K562 (cell line): Measurements from ENCODE around the gene AHCYL1. TPM values are rescaled to one million over a fixed set of nuclear protein-coding genes. Genes with fewer than 3 reads are reported as not detected.

Source experiments
- ATAC-seq: fragments of 200-7000 bp; cut with Tn5 transposase; 3 replicates; pipeline ENCODE4 v1.9.1; 2020; ENCODE audit warnings: moderate library complexity
- BruUV-seq: library from RNA; stranded (reverse); fragments of 400-500 nt; replicated peaks from 2 replicates; lab custom pipeline; 2021; lab: Mats Ljungman, UMichigan
- CTCF ChIA-PET: fragments of 300-600 bp; formaldehyde crosslinking; extraction: SDS; loops from one replicate; lab custom pipeline; 2021; ENCODE audit warnings: low intra/inter-chr PET ratio; lab: Yijun Ruan, JAX
- POLR2A ChIA-PET: fragments of 300-600, 350-650 bp; sonication (Branson Sonifier 250); formaldehyde crosslinking; extraction: SDS; loops from one replicate; lab custom pipeline; 2021; ENCODE audit warnings: antibody characterized with exemption, inconsistent platforms; lab: Yijun Ruan, JAX
- DNase-seq, 4 experiments: peaks; one replicate each; pipeline versions ENCODE4 v3.0.0 to v3.0.0-alpha.2; 2011 to 2018; ENCODE audit warnings: low spot score in 3 of 4, mixed read lengths in 3 of 4; ENCODE audit errors: extremely low read depth in 1 of 4
- FAIRE-seq: peaks from 2 replicates; lab custom pipeline; 2011; peaks lifted over from hg19 to GRCh38; lab: Jason Lieb, UNC
- H2AFZ ChIP-seq: 2 replicates; pipeline ENCODE4 v1.6.0; 2011; ENCODE audit warnings: low read depth, low read length, control low read depth, inconsistent platforms
- H3K27ac ChIP-seq: fragments of 200-600 bp; 3 replicates; pipeline ENCODE4 v1.8.0; 2011; ENCODE audit warnings: low read depth, mild to moderate bottlenecking, control low read depth, inconsistent platforms, low read length, moderate library complexity, mixed read lengths; ENCODE audit errors: extremely low read depth
- H3K27me3 ChIP-seq, 2 experiments: fragments of 300-600 bp in 1 of 2; 2 replicates in 1 of 2; 3 replicates in 1 of 2; pipeline versions ENCODE4 v1.6.0 to v1.8.0; 2011; ENCODE audit warnings: inconsistent platforms in 2 of 2, low read length in 2 of 2, mild to moderate bottlenecking in 1 of 2, mixed read lengths in 1 of 2, moderate library complexity in 1 of 2; ENCODE audit not compliant: control insufficient read depth in 2 of 2, insufficient read depth in 2 of 2
- H3K36me3 ChIP-seq: fragments of 300-600 bp; 3 replicates; pipeline ENCODE4 v1.8.0; 2011; ENCODE audit warnings: mild to moderate bottlenecking, low read length, inconsistent platforms; ENCODE audit not compliant: control insufficient read depth, insufficient read depth
- H3K4me1 ChIP-seq, 2 experiments: fragments of 200-600 bp in 1 of 2; replicated peaks in 1 of 2; 2 replicates in 1 of 2; 3 replicates in 1 of 2; pipeline versions ENCODE4 v1.5.1 to v1.8.0; 2011; ENCODE audit warnings: inconsistent platforms in 2 of 2, low read length in 2 of 2, mild to moderate bottlenecking in 1 of 2, mixed read lengths in 1 of 2, moderate library complexity in 1 of 2; ENCODE audit not compliant: control insufficient read depth in 2 of 2, insufficient read depth in 2 of 2
- H3K4me2 ChIP-seq: 2 replicates; pipeline ENCODE4 v1.6.1; 2011; ENCODE audit warnings: low read length, control low read depth, inconsistent platforms, mixed read lengths; ENCODE audit not compliant: insufficient read depth
- H3K4me3 ChIP-seq: fragments of 200-600 bp; sonication (generic), shearing (Covaris generic); 2 replicates; pipeline ENCODE4 v1.5.1; 2016; ENCODE audit warnings: control low read depth, inconsistent platforms
- H3K79me2 ChIP-seq: fragments of 200-600 bp; 3 replicates; pipeline ENCODE4 v1.8.0; 2011; ENCODE audit warnings: low read length, inconsistent platforms; ENCODE audit not compliant: control insufficient read depth, insufficient read depth
- H3K9ac ChIP-seq, 2 experiments: 2 replicates each; pipeline versions ENCODE4 v1.6.0 to v1.6.1; 2011; ENCODE audit warnings: low read depth in 2 of 2, low read length in 2 of 2, control low read depth in 1 of 2, inconsistent platforms in 1 of 2, mild to moderate bottlenecking in 1 of 2, mixed read lengths in 1 of 2; ENCODE audit not compliant: insufficient read depth in 1 of 2
- H3K9me1 ChIP-seq: one replicate; pipeline ENCODE4 v1.6.0; 2011; ENCODE audit warnings: inconsistent platforms, mild to moderate bottlenecking, low read length, moderate library complexity; ENCODE audit not compliant: control insufficient read depth, insufficient read depth
- H3K9me3 ChIP-seq: replicated peaks from 2 replicates; pipeline ENCODE4 v1.5.1; 2011; ENCODE audit warnings: low read depth, low read length, inconsistent platforms; ENCODE audit not compliant: control insufficient read depth, insufficient read depth
- H4K20me1 ChIP-seq: replicated peaks from 2 replicates; pipeline ENCODE4 v1.6.1; 2011; ENCODE audit warnings: low read length, inconsistent platforms, mixed read lengths; ENCODE audit not compliant: control insufficient read depth, insufficient read depth
- ATF7 ChIP-seq: fragments of 450-650 bp; IDR thresholded peaks from 2 replicates; pipeline ENCODE4 v1.7.1; 2014; ENCODE audit warnings: mild to moderate bottlenecking, moderate library complexity
- CSDE1 ChIP-seq, 2 experiments: fragments of 450-650 bp; IDR thresholded peaks; 2 replicates each; pipeline ENCODE4 v1.6.1; 2016; ENCODE audit warnings: mild to moderate bottlenecking in 1 of 2
- ETV5 ChIP-seq: sonication (generic); formaldehyde crosslinking; IDR thresholded peaks from 2 replicates; pipeline ENCODE4 v1.4.0; 2020; ENCODE audit warnings: low read depth, mild to moderate bottlenecking, missing genetic modification reagents
- FOXM1 ChIP-seq, 2 experiments: fragments of 450-650 bp in 1 of 2; sonication (generic) in 1 of 2; formaldehyde crosslinking in 1 of 2; IDR thresholded peaks; 2 replicates each; pipeline versions ENCODE4 v1.6.1 to v1.9.0; 2017 to 2022; ENCODE audit warnings: low read depth in 2 of 2, mild to moderate bottlenecking in 2 of 2, missing genetic modification reagents in 1 of 2, moderate library complexity in 1 of 2
- GABPB2 ChIP-seq: fragments of 250-450 bp; sonication (Bioruptor Pico); conservative IDR thresholded peaks from 2 replicates; pipeline ENCODE4 v1.5.1; 2021; ENCODE audit warnings: mild to moderate bottlenecking
- HIVEP1 ChIP-seq: fragments of 250-450 bp; sonication (Bioruptor Pico); IDR thresholded peaks from 2 replicates; pipeline ENCODE4 v1.4.0; 2020; ENCODE audit warnings: mild to moderate bottlenecking
- LCOR ChIP-seq: sonication (generic); formaldehyde crosslinking; IDR thresholded peaks from 2 replicates; pipeline ENCODE4 v1.8.0; 2022; ENCODE audit warnings: mild to moderate bottlenecking, missing genetic modification reagents
- PHF8 ChIP-seq: fragments of 200-600 bp; sonication (generic); IDR thresholded peaks from 2 replicates; pipeline ENCODE4 v1.6.1; 2012; ENCODE audit warnings: mixed run types, mild to moderate bottlenecking, inconsistent platforms, low read length, moderate library complexity, borderline replicate concordance
- PRPF4 ChIP-seq: fragments of 200-400 bp; formaldehyde crosslinking; IDR thresholded peaks from one replicate; pipeline ENCODE4 v1.6.1; 2017; ENCODE audit warnings: low read length, low read depth, mild to moderate bottlenecking; ENCODE audit not compliant: insufficient read depth, poor library complexity, severe bottlenecking
- ZFX ChIP-seq: sonication (generic); formaldehyde crosslinking; IDR thresholded peaks from 2 replicates; pipeline ENCODE4 v1.8.0; 2022; ENCODE audit warnings: mild to moderate bottlenecking, missing genetic modification reagents, moderate library complexity
- ZNF561 ChIP-seq: fragments of 450-650 bp; formaldehyde crosslinking; conservative IDR thresholded peaks from 2 replicates; pipeline ENCODE4 v1.4.0; 2020; ENCODE audit warnings: mild to moderate bottlenecking, moderate library complexity
- ZSCAN32 ChIP-seq: fragments of 450-650 bp; formaldehyde crosslinking; IDR thresholded peaks from 2 replicates; pipeline ENCODE4 v1.4.0; 2020; ENCODE audit warnings: mild to moderate bottlenecking, moderate library complexity
- WGBS: fragments of 100-300 bp; shearing (Covaris generic); methylation state at CpG from one replicate; pipeline ENCODE4 v1.1.6; 2016; ENCODE audit warnings: low coverage, mixed read lengths; ENCODE audit not compliant: insufficient coverage; ENCODE audit errors: missing lambda C conversion rate; 5-methylcytosine and 5-hydroxymethylcytosine counted together
- in situ Hi-C: fragments of 300-500 bp; cut with MboI; formaldehyde crosslinking; loops from 4 replicates; pipeline ENCODE4 v1.15.0; 2018; ENCODE audit warnings: inconsistent platforms, mixed read lengths
- intact Hi-C: fragments of 100-400 bp; cut with micrococcal nuclease; formaldehyde crosslinking; loops from 2 replicates; pipeline ENCODE4 v1.14.2; 2022
- polyA plus RNA-seq, 8 experiments: library from polyadenylated mRNA; depleted of rRNA in 4 of 8; stranded (reverse) in 5 of 8; unstranded in 3 of 8; fragments of >200 nt; fragmentation: Nextera tagmentation in 2 of 8; fragmentation: Illumina TruSeq in 1 of 8; extraction: Ambion mirVana in 2 of 8; extraction: Trizol in 1 of 8; gene quantifications; 2 replicates each; pipeline versions ENCODE4 v1.2.1 to v1.2.3, GENCODE V29; 2011 to 2014; ENCODE audit warnings: inconsistent platforms in 1 of 8, missing spikeins in 1 of 8
- total RNA-seq, 7 experiments: library from RNA; depleted of rRNA in 6 of 7; stranded (reverse); fragments of >200 nt in 6 of 7; fragmentation: Illumina TruSeq in 2 of 7; extraction: Trizol in 2 of 7; gene quantifications; 2 replicates each; pipeline versions ENCODE4 v1.2.1 to v1.2.3, GENCODE V29; 2011 to 2021; ENCODE audit warnings: low replicate concordance in 1 of 7
- TF ChIP-seq, protein P1 (sequence below): sonication (generic); formaldehyde crosslinking; IDR thresholded peaks from 2 replicates; pipeline ENCODE4 v1.8.0; 2022; ENCODE audit warnings: mild to moderate bottlenecking, low read depth, missing genetic modification reagents
- TF ChIP-seq, protein P2 (sequence below): sonication (generic); formaldehyde crosslinking; IDR thresholded peaks from 2 replicates; pipeline ENCODE4 v1.8.0; 2022; ENCODE audit warnings: missing genetic modification reagents, mild to moderate bottlenecking, moderate library complexity, borderline replicate concordance
- TF ChIP-seq, protein P3 (sequence below): IDR thresholded peaks from 2 replicates; pipeline ENCODE4 v1.6.1; 2011; ENCODE audit warnings: borderline replicate concordance, low read depth, mild to moderate bottlenecking, moderate library complexity, low read length; ENCODE audit not compliant: insufficient read depth, poor library complexity, severe bottlenecking

Gene AHCYL1
- total and polyA plus RNA-seq, 9 of the 15 experiments (the other 6 are each of a cell fraction or from before 2014, with no cell fraction given): 27.3 to 118 (median 44.5) TPM

DNA sequence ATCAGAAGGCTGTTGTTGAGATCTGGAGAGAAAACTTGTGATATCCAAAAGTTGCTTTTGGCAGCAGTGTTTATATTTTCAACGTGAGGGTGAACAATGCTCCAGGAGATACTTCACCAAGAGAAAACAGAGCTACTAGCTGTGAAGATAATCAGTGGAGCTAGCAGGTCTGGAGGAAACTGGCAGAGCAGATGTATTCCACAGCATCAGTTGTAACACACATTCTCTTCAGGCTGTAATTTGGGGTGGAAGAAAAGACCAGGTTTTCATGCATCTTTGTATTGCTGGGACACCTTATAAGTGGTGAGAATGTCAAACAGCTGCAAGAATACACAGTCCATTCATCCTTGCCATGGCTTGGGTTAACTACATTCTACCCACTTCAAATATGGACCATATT lies 22.0 kb downstream of the AHCYL1 start (continued):
- TF ChIP-seq ZNF561 (no peak), ZFX (no peak), CSDE1 (IDR thresholded peaks at IDR 0.05) (no peak), PHF8 (no peak), HIVEP1 (no peak), ATF7 (no peak)
- TF ChIP-seq, protein P1, sequence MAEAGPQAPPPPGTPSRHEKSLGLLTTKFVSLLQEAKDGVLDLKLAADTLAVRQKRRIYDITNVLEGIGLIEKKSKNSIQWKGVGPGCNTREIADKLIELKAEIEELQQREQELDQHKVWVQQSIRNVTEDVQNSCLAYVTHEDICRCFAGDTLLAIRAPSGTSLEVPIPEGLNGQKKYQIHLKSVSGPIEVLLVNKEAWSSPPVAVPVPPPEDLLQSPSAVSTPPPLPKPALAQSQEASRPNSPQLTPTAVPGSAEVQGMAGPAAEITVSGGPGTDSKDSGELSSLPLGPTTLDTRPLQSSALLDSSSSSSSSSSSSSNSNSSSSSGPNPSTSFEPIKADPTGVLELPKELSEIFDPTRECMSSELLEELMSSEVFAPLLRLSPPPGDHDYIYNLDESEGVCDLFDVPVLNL: no peak
- TF ChIP-seq, protein P2, sequence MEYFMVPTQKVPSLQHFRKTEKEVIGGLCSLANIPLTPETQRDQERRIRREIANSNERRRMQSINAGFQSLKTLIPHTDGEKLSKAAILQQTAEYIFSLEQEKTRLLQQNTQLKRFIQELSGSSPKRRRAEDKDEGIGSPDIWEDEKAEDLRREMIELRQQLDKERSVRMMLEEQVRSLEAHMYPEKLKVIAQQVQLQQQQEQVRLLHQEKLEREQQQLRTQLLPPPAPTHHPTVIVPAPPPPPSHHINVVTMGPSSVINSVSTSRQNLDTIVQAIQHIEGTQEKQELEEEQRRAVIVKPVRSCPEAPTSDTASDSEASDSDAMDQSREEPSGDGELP (CRISPR knock-in tag): no peak

DNA sequence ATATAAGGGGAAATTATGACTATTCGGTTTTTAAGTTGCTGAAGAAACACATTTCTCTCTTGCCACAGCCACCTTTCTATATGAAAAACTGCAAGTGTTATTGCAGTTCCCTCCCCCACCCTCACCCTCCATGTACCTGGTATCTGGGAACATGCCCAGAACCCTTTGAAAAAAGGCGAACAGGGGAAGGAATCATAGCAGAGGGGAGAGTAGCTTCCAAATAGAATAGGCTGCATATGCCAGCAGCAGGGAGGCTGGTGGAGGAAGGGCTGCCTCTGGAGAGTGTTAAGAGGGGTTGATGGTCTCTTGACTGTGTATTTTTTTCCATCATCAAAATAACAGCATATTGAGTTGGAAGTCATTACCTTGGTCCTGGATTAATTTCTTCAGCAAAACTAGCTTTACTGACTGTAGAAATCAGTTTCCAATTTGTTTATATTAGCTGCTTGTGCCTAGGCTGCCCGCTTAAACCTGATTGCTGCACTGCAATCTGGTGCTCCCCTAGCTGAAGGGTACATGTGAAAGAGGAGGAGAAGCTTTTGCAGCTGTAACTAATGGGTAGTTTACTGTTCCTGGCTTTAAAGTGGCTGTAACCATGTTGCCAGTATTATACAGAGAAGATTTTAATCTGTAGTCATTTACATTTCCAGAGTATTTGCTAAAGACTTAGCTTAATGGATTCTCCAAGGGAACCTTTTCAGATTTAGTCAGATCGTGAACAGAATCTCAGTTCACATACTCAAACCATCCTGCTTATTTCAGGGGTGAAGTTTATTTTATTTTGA lies 22.7 kb downstream of the AHCYL1 start:
- Histone ChIP-seq H3K4me3 (no peak overlapping the region), H3K27me3 (no peaks in the 10 kb centered on the region), H3K4me1 (peaks cover 14 to 35% of the 10 kb centered on the region in 2 experiments), H3K9me3 (no peaks in the 10 kb centered on the region), H3K4me2 (no peak overlapping the region), H3K27ac (no peak overlapping the region), H2AFZ (no peak overlapping the region), H4K20me1 (no peaks in the 10 kb centered on the region), H3K36me3 (peaks cover 51% of the 10 kb centered on the region), H3K9ac (no peak overlapping the region), H3K9me1 (no peaks in the 10 kb centered on the region), H3K79me2 (peaks cover 46% of the 10 kb centered on the region)
- no peak for ATAC-seq
- ChIA-PET CTCF (interaction anchor here (0.7 kb wide), 1 partner anchor 221 kb away, joined by 4 read pairs; no protein-coding TSS in a partner anchor), POLR2A (interaction anchor here (0.6 to 1.3 kb wide), 6 partner anchors 9 to 27 kb away, joined by 3 to 6 read pairs (median 3); partner anchors contain the start of gene STRIP1)
- DNase-seq: no peak
- in situ Hi-C loops: no loop called here
- 76% methylated on average over 4 of the region's 4 CpGs for WGBS
- no TSS peak for BruUV-seq
- no peak for TF ChIP-seq LCOR (CRISPR knock-in tag)
- TF ChIP-seq FOXM1 (IDR thresholded peaks at IDR 0.05; ENCODE audit: low read depth): no peak
- TF ChIP-seq FOXM1 (CRISPR knock-in tag; IDR thresholded peaks at IDR 0.05; ENCODE audit: low read depth): no peak
- no peak for TF ChIP-seq ETV5 (CRISPR knock-in tag)
- no peak for TF ChIP-seq GABPB2 (CRISPR knock-in tag)
- no peak for TF ChIP-seq ZSCAN32 (CRISPR knock-in tag)
- TF ChIP-seq, protein P3, sequence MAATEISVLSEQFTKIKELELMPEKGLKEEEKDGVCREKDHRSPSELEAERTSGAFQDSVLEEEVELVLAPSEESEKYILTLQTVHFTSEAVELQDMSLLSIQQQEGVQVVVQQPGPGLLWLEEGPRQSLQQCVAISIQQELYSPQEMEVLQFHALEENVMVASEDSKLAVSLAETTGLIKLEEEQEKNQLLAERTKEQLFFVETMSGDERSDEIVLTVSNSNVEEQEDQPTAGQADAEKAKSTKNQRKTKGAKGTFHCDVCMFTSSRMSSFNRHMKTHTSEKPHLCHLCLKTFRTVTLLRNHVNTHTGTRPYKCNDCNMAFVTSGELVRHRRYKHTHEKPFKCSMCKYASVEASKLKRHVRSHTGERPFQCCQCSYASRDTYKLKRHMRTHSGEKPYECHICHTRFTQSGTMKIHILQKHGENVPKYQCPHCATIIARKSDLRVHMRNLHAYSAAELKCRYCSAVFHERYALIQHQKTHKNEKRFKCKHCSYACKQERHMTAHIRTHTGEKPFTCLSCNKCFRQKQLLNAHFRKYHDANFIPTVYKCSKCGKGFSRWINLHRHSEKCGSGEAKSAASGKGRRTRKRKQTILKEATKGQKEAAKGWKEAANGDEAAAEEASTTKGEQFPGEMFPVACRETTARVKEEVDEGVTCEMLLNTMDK: no peak
- TF ChIP-seq PRPF4: no peak
- intact Hi-C loops: no loop called here
- no peak for FAIRE-seq
